NCI-H2107 treated with DMSO at 0.1 percent for 48 hours (cell line): Measurements from ENCODE around the gene SPRYD4.
"Not testable (repeated sequence)": the region's sequence is repeated elsewhere in the genome, so short reads cannot be mapped to it uniquely, and the experiment has no call there.

Experiments
- DNase-seq: peaks from one replicate; lab custom pipeline; 2025; ENCODE audit not compliant: unreplicated experiment; lab: John Stamatoyannopoulos, UW

The SPRYD4 gene

DNA sequence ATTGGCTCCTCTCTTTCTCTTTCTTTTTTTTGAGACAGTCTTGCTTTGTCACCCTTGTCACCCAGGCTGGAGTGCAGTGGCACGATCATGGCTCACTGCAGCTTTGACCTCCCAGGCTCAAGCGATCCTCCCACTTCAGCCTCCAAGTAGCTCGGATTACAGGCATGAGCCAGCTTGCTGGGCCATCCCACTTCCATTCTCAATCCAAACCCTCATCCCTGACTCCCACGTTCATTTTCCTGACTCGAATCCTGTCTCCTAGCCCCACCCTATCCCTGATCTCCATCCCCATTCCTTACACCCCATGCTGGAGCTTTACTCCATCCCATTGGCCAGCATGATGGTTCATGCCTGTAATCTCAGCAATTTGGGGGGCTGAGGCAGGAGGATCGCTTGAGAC lies 7.8 kb downstream of the SPRYD4 start:
- DNase-seq: no peak

- peak; percentile 46 for DNase-seq
These were observed 8.6 kb downstream of the SPRYD4 start for GRCh38 chr12:56476972-56477432.

DNA sequence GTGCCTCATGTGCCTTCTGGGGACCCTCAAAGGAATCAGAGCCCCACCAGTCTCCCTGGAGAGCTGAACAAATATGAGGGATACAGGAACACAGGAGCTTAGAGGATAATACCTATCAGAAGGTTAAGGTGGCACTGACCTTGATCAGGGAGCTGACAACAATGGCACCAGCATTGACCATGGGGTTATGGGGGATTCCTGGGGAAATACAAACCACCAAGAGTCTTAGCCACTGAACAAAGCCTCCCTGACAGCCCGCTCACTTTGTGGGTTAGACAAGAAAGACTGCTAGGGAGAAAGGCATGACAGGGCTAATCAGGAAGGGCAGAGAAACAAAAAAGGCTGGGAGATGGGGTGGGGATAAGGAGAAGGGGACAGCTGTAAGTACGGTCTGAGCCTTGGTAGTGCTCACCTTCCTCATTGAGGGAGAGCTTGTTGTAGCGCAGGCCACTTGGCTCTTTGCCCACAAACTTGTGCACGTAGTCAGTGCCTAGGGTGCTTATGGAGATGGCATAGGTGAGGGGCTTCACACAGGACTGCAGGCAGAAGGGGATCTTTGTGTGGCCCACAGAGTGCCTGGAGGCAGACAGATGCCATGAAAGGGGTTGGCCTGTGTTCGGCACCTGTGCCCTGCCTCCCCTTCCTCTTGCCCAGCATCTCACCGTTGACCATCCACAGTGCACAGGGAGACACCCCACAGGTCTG lies 9.3 kb downstream of the SPRYD4 start:
- DNase-seq: no peak

DNA sequence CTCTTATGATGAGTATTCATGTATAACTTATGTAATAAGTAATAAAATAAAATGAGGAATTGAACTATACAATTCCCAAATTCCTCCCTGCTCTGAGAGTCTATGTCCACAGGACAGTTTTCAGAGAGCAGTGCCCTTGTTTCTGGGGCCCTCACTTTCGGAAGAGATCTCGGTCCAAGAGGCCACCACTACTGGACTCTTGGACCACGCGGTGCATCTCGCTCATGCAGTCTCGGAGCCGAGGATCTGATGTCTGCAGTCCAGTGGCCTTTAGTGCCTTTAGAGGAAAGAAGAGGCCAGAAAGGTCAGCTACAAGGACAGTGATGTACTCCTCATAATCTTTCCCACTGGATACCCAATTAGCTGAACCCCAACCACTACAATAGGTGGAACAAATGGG lies 11.2 kb downstream of the SPRYD4 start:
- no peak for DNase-seq

DNA sequence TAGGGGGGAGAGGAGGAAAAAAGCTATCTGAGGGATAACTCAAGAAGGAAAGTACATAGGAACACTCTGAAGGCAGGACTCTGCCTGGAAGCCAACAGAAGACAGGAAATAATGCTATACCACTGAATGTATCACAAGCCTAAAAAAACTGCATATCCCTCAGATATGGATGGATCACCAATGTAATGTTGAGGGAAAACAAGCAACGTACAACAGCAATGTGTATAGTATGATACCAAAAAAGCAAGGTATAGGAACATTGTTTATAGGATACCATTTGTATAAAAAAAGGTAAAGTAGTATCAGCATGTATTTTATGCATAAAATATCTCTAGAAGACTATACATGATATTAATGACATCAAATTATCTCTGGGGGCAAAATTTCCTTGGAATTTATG lies 16.2 kb downstream of the SPRYD4 start:
- DNase-seq: no peak

DNA sequence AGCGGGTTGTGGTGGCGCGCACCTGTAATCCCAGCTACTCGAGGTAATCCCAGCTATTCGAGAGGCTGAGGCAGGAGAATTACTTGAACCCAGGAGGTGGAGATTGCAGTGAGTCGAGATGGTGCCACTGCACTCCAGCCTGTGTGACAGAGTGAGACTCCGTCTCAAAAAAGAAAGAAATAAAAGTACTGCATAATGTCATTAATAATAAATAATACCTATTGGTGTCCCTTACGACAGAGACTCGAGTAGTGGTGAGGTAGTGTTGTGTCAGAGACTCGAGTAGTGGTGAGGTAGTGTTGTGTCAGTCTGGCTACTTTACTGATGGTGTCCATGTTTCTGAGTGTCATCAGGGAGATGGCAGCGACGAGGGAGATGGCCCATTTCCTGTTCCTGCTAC lies 18.3 kb downstream of the SPRYD4 start:
- DNase-seq: no peak

DNA sequence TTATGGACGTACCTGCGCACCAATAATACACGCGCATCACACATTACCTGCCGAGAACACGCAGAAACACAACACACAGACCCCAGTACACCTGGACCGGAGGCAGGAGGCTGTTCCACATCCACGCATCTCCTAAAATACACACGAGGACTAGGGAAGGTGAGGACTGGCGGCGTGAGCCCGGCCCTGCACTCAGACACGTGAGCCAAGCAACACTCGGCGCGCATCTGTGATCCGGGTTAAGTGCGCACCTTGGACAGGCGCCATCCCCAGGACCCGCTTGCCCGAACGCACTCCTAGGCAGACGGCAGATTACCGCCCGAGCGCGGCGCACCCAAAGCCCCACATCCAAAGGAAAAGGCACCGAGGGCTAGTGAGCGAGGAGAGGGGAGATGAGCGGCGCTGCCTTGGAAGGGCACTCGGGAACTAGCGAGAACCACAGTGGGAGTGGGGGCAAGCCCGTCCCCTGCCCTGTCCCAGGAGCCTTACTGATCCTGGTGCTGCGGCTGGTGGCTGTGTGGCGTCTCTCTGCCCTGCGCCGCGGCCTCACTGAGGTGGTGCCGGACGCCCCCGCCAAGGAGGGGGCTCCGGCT lies 19.2 kb downstream of the SPRYD4 start:
- peak; percentile 17 for DNase-seq

- peak; percentile 87 for DNase-seq
These were observed 19.9 kb downstream of the SPRYD4 start, which contains the start of gene GLS2 for GRCh38 chr12:56488041-56488955. TSS of gene GLS2 (minus strand) at chr12:56488161. CDS start at chr12:56488118, 43 bp downstream.

DNA sequence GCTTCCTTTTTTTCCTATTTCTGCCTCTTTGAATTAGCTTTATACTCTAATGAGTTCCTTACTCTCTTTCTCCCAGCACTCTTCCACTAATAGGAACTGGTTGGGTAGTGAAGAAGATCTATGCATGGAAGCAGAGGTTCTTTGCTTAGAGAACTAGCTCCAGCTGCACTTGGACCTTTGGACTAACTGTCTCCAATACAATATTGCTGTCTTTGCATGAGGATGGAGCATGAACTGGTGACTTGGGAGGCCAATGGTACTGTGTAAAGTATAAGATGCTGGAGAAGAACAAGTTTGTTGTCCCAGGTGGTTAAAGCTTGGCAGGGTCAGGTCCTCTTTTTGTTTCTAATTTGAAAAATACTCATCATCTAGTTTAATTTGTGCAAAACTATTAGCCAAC lies 22.0 kb downstream of the SPRYD4 start:
- DNase-seq: no peak

DNA sequence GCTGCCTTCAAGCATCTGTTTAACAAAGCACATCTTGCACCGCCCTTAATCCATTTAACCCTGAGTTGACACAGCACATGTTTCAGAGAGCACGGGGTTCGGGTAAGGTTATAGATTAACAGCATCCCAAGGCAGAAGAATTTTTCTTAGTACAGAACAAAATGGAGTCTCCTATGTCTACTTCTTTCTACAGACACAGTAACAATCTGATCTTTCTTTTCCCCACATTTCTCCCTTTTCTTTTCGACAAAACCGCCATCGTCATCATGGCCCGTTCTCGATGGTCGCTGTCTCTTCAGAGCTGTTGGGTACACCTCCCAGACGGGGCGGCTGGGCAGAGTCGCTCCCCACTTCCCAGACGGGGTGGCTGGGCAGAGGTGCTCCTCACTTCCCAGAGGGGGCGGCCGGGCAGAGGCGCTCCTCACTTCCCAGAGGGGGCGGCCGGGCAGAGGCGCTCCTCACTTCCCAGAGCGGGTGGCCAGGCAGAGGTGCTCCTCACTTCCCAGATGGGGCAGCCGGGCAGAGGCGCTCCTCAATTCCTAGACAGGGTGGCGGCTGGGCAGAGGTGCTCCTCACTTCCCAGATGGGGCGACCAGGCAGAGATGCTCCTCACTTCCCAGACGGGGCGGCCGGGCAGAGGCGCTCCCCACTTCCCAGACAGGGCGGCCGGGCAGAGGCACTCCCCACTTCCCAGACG lies 25.2 kb downstream of the SPRYD4 start:
- DNase-seq: not testable (repeated sequence)

DNA sequence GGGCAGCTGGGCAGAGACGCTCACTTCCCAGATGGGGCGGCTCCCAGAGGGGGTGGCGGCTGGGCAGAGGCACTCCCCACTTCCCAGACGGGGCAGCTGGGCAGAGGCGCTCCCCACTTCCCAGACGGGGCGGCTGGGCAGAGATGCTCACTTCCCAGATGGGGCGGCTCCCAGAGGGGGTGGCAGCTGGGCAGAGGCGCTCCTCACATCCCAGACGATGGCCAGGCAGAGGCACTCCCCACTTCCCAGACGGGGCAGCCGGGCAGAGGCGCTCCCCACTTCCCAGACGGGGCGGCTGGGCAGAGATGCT lies 25.7 kb downstream of the SPRYD4 start:
- not testable (repeated sequence) for DNase-seq

GRCh38 chr12:56494481-56494880 lies 26.1 kb downstream of the SPRYD4 start:
- not testable (repeated sequence) for DNase-seq

GRCh38 chr12:56496704-56497103 lies 28.3 kb downstream of the SPRYD4 start:
- DNase-seq: not testable (repeated sequence)

DNA sequence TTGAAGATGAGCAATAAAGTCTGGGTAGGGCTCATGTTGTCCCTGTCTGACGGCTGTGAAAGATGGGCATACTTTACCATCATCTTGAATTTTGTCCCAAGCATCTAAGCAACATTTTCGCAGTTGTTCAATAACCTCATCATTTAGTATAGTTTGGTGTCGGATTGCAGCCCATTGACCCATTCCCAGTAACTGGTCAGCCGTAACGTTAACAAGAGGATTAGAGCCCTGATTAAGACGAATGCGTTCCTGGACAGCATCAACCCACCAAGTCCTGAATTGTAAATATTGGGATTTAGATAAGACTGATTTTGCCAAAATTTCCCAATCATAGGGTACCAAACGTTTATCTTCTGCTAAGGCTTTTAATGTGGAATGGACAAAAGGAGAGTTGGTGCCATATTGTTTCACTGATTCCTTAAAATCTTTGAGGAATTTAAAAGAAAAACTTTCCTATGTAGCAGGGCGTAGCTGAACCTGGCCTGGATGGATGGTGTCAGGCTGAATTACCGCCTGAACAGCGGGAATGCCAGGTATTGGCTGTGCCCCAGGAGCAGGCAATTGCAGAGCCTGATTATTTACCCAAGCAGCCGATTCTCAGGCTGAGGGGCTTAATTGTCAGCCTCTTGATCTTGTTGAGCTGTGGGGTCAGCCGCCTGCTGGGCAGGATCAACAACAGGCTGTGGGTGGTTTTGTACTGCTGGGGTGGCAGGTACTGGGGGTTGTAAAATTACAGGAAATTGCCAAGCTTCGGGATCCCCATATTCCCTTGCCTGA lies 29.9 kb downstream of the SPRYD4 start:
- not testable (repeated sequence) for DNase-seq

- not testable (repeated sequence) for DNase-seq
These were observed 31.1 kb downstream of the SPRYD4 start for GRCh38 chr12:56499452-56499851.

DNA sequence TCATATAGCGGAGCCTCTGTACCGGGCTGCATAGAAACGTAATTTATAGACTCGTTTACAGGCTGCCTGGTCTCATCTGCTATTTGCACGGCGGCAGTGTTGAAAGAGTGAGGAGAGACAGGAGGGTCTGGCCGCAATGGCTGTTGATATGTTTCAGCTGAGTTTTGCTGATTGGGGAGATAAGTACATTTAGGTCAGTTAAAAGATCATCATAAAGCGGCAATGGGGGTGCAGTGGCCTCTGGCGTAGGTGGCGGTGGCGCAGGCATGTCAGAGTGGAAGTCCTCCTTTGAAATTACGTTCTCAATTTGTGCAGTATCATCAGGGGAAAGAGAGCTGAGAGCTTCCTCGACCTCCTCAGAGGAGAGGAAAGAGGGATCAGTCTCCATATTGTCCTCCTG lies 31.5 kb downstream of the SPRYD4 start:
- not testable (repeated sequence) for DNase-seq

- no peak for DNase-seq
These were observed 42.4 kb downstream of the SPRYD4 start for GRCh38 chr12:56510786-56511185.

DNA sequence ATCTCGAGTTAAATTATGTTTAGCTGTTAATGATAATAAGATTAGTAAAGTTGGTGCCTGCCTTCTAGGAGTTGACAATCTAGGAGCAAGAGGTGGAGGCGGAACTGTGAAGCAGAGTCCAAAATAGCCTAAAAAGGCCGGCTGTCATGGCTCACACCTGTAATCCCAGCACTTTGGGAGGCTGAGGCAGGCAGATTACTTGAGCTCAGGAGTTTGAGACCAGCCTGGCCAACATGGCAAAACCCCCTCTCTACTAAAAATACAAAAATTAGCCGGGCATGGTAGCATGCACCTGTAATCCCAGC lies 45.6 kb downstream of the SPRYD4 start:
- not testable (repeated sequence) for DNase-seq

DNA sequence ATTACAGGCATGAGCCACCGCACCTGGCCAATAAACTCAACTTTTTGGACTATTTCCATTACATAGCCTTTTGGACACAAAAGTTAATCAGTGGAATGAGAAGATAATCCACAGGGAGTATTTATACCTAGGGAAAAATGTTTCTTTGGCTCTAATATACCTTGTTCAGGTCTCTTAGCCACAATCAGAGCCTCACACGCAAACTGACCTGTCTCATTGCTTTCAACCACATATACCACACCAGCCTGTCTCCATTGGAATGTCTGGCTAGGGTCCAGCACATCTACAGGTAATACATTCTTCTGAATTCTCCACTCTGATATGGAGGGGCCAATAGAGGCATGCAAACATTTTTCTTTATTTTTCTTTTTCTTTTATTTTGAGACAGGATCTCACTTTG lies 49.5 kb downstream of the SPRYD4 start:
- DNase-seq: no peak

DNA sequence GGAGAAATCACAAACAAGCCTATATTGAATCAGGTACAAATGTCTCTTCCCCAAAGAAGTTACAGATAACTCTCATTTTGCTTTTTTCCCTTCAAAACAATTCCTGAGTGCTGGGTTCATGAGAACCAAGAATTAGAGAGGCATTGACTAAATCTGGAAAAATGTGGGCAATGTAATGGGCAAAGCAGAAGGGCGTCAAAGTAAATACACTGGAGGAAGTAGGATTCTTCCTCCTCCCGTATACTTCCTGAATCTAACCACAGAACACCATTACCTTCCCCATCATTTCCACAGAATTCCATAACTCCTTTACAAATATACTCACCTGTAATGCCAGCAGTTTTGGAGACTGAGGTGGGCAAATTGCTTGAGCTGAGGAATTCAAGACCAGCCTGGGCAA lies 50.2 kb downstream of the SPRYD4 start:
- no peak for DNase-seq

- DNase-seq: no peak
These were observed 51.7 kb downstream of the SPRYD4 start for GRCh38 chr12:56520048-56520447.
